Adipocyte (in vitro differentiated cells): ENCODE measurements around the gene ABHD10.
A peak's percentile ranks its signal among the peaks of the same experiment; 100 is the strongest.

Source experiments
- DNase-seq: peaks from one replicate; pipeline ENCODE4 v3.0.0-alpha.2; 2015; ENCODE audit warnings: low read depth
- H3K27me3 ChIP-seq: replicated peaks from 2 replicates; pipeline ENCODE4 v1.7.0; 2013; ENCODE audit warnings: mild to moderate bottlenecking, low read length, moderate library complexity; ENCODE audit not compliant: control insufficient read depth, insufficient read depth
- H3K36me3 ChIP-seq: 2 replicates; pipeline ENCODE4 v1.7.0; 2013; ENCODE audit warnings: low read length, mild to moderate bottlenecking, moderate library complexity; ENCODE audit not compliant: control insufficient read depth, insufficient read depth, severe bottlenecking
- H3K4me1 ChIP-seq: 2 replicates; pipeline ENCODE4 v1.7.0; 2013; ENCODE audit warnings: mild to moderate bottlenecking, low read length, moderate library complexity; ENCODE audit not compliant: control insufficient read depth, insufficient read depth
- H3K4me3 ChIP-seq: 2 replicates; pipeline ENCODE4 v1.7.0; 2013; ENCODE audit warnings: mild to moderate bottlenecking, low read length, moderate library complexity
- H3K9ac ChIP-seq: 2 replicates; pipeline ENCODE4 v1.7.0; 2013; ENCODE audit warnings: mild to moderate bottlenecking, low read length, moderate library complexity
- H3K9me3 ChIP-seq: 2 replicates; pipeline ENCODE4 v1.7.0; 2013; ENCODE audit warnings: mild to moderate bottlenecking, low read length, moderate library complexity; ENCODE audit not compliant: control insufficient read depth

Gene ABHD10

DNA sequence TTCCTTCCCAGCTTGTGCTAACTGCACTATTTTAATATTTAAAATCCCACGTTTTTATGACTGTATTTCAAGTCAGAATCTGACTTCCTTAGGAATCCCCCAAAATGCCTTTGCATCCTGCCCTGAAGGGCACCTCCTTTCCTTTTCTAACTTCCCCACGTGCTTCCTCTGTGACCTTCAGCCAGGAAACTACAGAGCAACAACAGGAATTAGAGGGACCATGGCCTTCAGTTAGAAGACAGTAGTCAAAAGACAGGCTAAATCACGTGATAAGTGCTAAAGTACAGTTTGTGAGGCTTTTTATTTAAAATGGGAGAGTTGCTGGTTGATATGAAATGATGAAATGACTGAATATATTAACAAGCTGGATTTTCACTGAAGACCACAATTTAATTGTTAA is 11.8 kb upstream of the ABHD10 start:
- no peak for DNase-seq
- Histone ChIP-seq H3K4me1 (peaks cover 34% of the 10 kb centered on the region), H3K9ac (peak overlapping the region; percentile 38), H3K4me3 (no peak overlapping the region), H3K27me3 (no peaks in the 10 kb centered on the region), H3K9me3 (no peaks in the 10 kb centered on the region), H3K36me3 (peaks cover 71% of the 10 kb centered on the region)

GRCh38 chr3:111967651-111968274 is 11.1 kb upstream of the ABHD10 start:
- peak; percentile 92 for DNase-seq

GRCh38 chr3:111968319-111969054 is 10.3 kb upstream of the ABHD10 start:
- Histone ChIP-seq H3K9me3 (no peaks in the 10 kb centered on the region), H3K9ac (peak overlapping the region; percentile 27), H3K4me1 (peaks cover 31% of the 10 kb centered on the region), H3K4me3 (no peak overlapping the region), H3K36me3 (peaks cover 73% of the 10 kb centered on the region), H3K27me3 (no peaks in the 10 kb centered on the region)
- peak; percentile 34 for DNase-seq

More at GRCh38 chr3:111967651-111968274, 11.1 kb upstream of the ABHD10 start:
- H3K27me3 ChIP-seq, result no peaks in the 10 kb centered on the region
- H3K4me1 ChIP-seq, result peaks cover 37% of the 10 kb centered on the region
- peak overlapping the region; percentile 38 for H3K9ac ChIP-seq
- no peak overlapping the region for H3K4me3 ChIP-seq
- H3K9me3 ChIP-seq, result no peaks in the 10 kb centered on the region
- peaks cover 73% of the 10 kb centered on the region for H3K36me3 ChIP-seq

DNA sequence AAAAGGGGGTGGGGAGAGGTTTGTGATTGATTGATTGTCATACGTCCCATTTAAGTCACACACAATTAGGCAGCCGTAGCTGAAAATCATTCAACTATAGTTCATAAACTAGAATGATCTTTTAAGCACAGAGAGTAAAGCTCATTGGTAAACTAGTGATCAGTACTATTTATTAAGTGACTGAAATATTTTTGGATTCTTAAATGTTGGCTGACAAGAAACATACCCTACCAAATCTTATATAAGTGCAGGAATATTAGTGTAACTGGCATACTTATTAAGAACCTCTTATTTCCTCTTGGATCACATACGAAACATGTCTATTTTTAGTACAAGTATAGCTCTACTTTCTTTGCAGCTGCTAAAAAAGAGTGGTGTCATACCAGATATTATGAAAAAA is 8.4 kb upstream of the ABHD10 start:
- Histone ChIP-seq H3K9me3 (no peaks in the 10 kb centered on the region), H3K4me1 (peaks cover 25% of the 10 kb centered on the region), H3K27me3 (no peaks in the 10 kb centered on the region), H3K9ac (no peak overlapping the region), H3K4me3 (no peak overlapping the region), H3K36me3 (peaks cover 77% of the 10 kb centered on the region)
- DNase-seq, result no peak

DNA sequence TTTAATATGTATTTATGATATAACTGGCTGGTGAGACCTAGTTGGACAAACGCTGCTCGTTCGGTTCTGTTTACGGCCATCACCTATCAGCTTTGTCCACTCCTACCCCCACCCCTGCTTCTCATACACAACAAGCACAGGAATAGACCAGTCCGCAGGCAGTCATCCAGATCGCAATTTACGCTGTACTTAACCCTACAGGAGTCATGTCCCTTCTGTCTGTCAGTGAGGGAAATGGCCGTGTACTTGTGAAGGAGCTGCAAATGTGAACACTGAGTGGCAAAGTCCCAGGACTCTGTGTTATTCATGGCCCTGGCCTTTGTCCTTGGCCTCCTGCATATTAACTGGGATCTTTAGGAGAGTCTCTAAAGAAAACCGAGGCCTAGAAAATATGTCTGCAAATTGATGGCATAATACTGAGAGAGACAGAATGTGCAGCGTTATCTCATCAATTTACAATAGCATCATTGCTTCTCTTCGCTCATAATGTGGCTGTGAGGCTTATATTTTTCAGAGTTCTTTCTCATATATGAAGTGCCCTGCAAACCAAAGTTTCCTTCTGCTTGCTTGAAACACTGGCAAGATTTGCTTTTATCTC is 7.2 kb upstream of the ABHD10 start:
- Histone ChIP-seq H3K9ac (no peak overlapping the region), H3K4me3 (no peak overlapping the region), H3K9me3 (no peaks in the 10 kb centered on the region), H3K36me3 (peaks cover 72% of the 10 kb centered on the region), H3K27me3 (no peaks in the 10 kb centered on the region), H3K4me1 (peaks cover 25% of the 10 kb centered on the region)
- no peak for DNase-seq

- DNase-seq, result peak; percentile 42
- peaks cover 71% of the 10 kb centered on the region for H3K36me3 ChIP-seq
- no peaks in the 10 kb centered on the region for H3K9me3 ChIP-seq
Measured at GRCh38 chr3:111972891-111973290, 5.9 kb upstream of the ABHD10 start.

GRCh38 chr3:111975131-111975530 is 3.7 kb upstream of the ABHD10 start:
- DNase-seq, result no peak
- H3K36me3 ChIP-seq, result peaks cover 48% of the 10 kb centered on the region
- no peaks in the 10 kb centered on the region for H3K9me3 ChIP-seq
- H3K27me3 ChIP-seq, result no peaks in the 10 kb centered on the region
- H3K4me3 ChIP-seq, result no peak overlapping the region
- H3K9ac ChIP-seq, result no peak overlapping the region
- H3K4me1 ChIP-seq, result peaks cover 12% of the 10 kb centered on the region

More at GRCh38 chr3:111972891-111973290, 5.9 kb upstream of the ABHD10 start:
- H3K4me3 ChIP-seq, result no peak overlapping the region
- no peak overlapping the region for H3K9ac ChIP-seq
- no peaks in the 10 kb centered on the region for H3K27me3 ChIP-seq
- peaks cover 16% of the 10 kb centered on the region for H3K4me1 ChIP-seq

GRCh38 chr3:111976254-111976653 is 2.6 kb upstream of the ABHD10 start:
- DNase-seq, result no peak
- Histone ChIP-seq H3K36me3 (peaks cover 37% of the 10 kb centered on the region), H3K4me3 (no peak overlapping the region), H3K9ac (no peak overlapping the region), H3K4me1 (peaks cover 21% of the 10 kb centered on the region), H3K9me3 (no peaks in the 10 kb centered on the region), H3K27me3 (no peaks in the 10 kb centered on the region)

DNA sequence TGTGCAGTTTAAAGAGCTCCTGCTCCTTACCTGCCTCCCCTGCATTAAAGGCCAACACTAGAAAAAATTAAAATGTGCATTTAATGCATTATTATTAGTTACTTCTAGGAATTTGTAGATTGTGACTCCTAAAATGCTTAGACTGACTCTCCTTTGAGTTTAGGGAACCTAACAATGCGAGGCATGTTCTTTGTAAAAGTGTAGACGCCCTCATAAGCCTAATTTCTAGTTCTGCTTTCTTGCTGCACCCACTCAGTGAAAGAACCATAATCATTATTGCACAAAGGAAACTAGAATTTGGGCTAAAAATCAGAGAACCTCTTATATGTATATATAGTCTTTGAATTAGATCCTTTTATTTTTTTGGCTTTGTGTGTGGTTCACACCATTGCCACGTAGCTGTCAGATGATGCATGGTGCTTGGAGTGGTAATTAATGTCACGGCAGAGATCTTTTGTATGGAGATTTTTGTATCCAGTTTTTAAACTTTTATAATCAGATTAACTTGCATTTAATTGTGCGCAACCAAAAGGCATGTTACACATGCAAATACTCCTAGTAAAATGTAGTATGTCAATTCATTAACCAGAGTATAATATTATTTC is 710 bp downstream of the ABHD10 start:
- peaks cover 23% of the 10 kb centered on the region for H3K4me1 ChIP-seq
- peaks cover 14% of the 10 kb centered on the region for H3K36me3 ChIP-seq
- H3K9me3 ChIP-seq, result no peaks in the 10 kb centered on the region
- peak overlapping the region; percentile 90 for H3K4me3 ChIP-seq
- peak overlapping the region; percentile 92 for H3K9ac ChIP-seq
- no peak for DNase-seq
- no peaks in the 10 kb centered on the region for H3K27me3 ChIP-seq

DNA sequence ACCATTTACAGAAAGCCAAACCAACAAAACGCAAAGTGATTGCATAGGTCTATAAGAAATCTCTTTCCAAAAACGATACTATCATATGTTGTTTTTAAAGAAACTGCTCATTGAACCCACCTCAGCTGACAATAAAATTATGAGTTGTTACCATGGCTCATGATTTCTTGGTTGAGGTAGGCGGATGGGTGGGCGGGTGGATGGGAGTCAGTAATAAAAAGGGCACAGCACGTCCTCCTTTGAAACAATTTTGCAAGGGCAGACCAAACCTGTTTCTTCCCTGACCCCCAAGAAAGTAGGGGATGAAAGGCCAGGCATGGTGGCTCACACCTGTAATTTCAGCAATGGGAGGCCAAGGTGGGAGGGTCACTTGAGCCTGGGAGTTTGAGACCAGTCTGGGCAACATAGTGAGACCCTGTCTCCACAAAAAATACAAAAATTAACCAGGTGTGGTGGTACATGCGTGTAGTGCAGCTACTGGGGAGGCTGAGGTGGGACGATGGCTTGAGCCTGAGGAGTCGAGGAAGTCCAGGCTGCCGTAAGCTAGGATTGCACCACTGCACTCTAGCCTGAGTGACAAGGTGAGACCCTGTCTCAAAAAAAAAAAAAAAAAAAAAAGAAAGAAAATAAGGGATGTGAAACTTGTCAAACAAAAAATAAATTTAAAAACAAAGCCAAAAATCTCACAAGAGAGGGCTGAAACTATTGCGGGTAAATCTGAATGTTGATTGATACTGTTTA is 2.1 kb downstream of the ABHD10 start:
- peak overlapping the region; percentile 90 for H3K4me3 ChIP-seq
- H3K9ac ChIP-seq, result no peak overlapping the region
- no peaks in the 10 kb centered on the region for H3K9me3 ChIP-seq
- no peak for DNase-seq
- H3K36me3 ChIP-seq, result peaks cover 5% of the 10 kb centered on the region
- peaks cover 23% of the 10 kb centered on the region for H3K4me1 ChIP-seq
- H3K27me3 ChIP-seq, result no peaks in the 10 kb centered on the region

GRCh38 chr3:111981457-111981763 is 2.6 kb downstream of the ABHD10 start:
- no peaks in the 10 kb centered on the region for H3K27me3 ChIP-seq
- H3K4me3 ChIP-seq, result no peak overlapping the region
- peaks cover 23% of the 10 kb centered on the region for H3K4me1 ChIP-seq
- no peak for DNase-seq
- peaks cover 3% of the 10 kb centered on the region for H3K36me3 ChIP-seq
- H3K9me3 ChIP-seq, result no peaks in the 10 kb centered on the region
- no peak overlapping the region for H3K9ac ChIP-seq
